Activated CD8-positive, alpha-beta T cell treated with anti-CD3 and anti-CD28 coated beads for 36 hours (primary cell): Measurements from ENCODE around the gene PROKR1. TPM values are rescaled to one million over a fixed set of nuclear protein-coding genes. Genes with fewer than 3 reads are reported as not detected.
A peak's percentile ranks its signal among the peaks of the same experiment; 100 is the strongest.

Source experiments
- ATAC-seq: fragments of 200-7000 bp; cut with Tn5 transposase; one replicate; pipeline ENCODE4 v1.10.0; 2021; ENCODE audit warnings: mild to moderate bottlenecking, moderate library complexity
- CTCF ChIA-PET: fragments of 350-600 bp; sonication (Branson Sonifier 250); formaldehyde crosslinking; loops from one replicate; lab custom pipeline; 2021; ENCODE audit warnings: antibody characterized with exemption; lab: Charles Lee
- POLR2A ChIA-PET: fragments of 350-600 bp; sonication (Branson Sonifier 250); formaldehyde crosslinking; loops from one replicate; lab custom pipeline; 2021; ENCODE audit warnings: antibody characterized with exemption; lab: Charles Lee
- DNase-seq: peaks from one replicate; pipeline ENCODE4 v3.0.0-alpha.2; 2020
- H3K27ac Mint-ChIP-seq: one replicate; pipeline ENCODE4 v1.8.0; 2021; ENCODE audit warnings: mild to moderate bottlenecking, mixed read lengths
- H3K27me3 Mint-ChIP-seq: one replicate; pipeline ENCODE4 v1.8.0; 2021; ENCODE audit warnings: mixed read lengths
- H3K36me3 Mint-ChIP-seq: one replicate; pipeline ENCODE4 v1.8.0; 2021; ENCODE audit warnings: low read depth, mixed read lengths
- H3K4me1 Mint-ChIP-seq: one replicate; pipeline ENCODE4 v1.8.0; 2021; ENCODE audit warnings: low read depth, mixed read lengths
- H3K4me3 Mint-ChIP-seq: one replicate; pipeline ENCODE4 v1.8.0; 2021; ENCODE audit warnings: mild to moderate bottlenecking, moderate library complexity, mixed read lengths
- H3K9me3 Mint-ChIP-seq: one replicate; pipeline ENCODE4 v1.8.0; 2021; ENCODE audit warnings: mixed read lengths
- CTCF ChIP-seq: fragments of 200-600 bp; IDR thresholded peaks from one replicate; pipeline ENCODE4 v1.8.0; 2022; ENCODE audit warnings: antibody characterized with exemption, mild to moderate bottlenecking
- intact Hi-C: fragments of 100-400 bp; cut with micrococcal nuclease; formaldehyde crosslinking; loops from one replicate; pipeline ENCODE4 v1.10.0; 2022
- total RNA-seq, 2 experiments: library from RNA; stranded (reverse); gene quantifications; one replicate each; pipeline ENCODE4 v1.2.3, GENCODE V29; 2021

Gene PROKR1
- total RNA-seq, 2 experiments from 2014 or later, result not detected

- peaks cover 47% of the 10 kb centered on the region for H3K4me1 Mint-ChIP-seq
- CTCF ChIA-PET, result interaction anchor here (0.6 to 3.8 kb wide), 9 partner anchors 9 to 290 kb away, joined by 3 to 15 read pairs (median 4); no protein-coding TSS in a partner anchor
- H3K27me3 Mint-ChIP-seq, result peaks cover 26% of the 10 kb centered on the region
These were observed 9.7 kb downstream of the PROKR1 start for GRCh38 chr2:68653034-68653433.

GRCh38 chr2:68653538-68653982 lies 10.2 kb downstream of the PROKR1 start:
- Mint-ChIP-seq H3K27ac (peak overlapping the region; percentile 84), H3K4me3 (peak overlapping the region; percentile 42), H3K4me1 (peaks cover 47% of the 10 kb centered on the region), H3K27me3 (peaks cover 27% of the 10 kb centered on the region), H3K36me3 (no peaks in the 10 kb centered on the region), H3K9me3 (no peaks in the 10 kb centered on the region)
- ChIA-PET POLR2A (interaction anchor here (0.8 kb wide), 1 partner anchor 67 kb away, joined by 3 read pairs; no protein-coding TSS in a partner anchor), CTCF (interaction anchor here (0.6 to 3.8 kb wide), 8 partner anchors 9 to 290 kb away, joined by 3 to 15 read pairs (median 5); no protein-coding TSS in a partner anchor)
- ATAC-seq (peak; percentile 81), DNase-seq (peak; percentile 80)
- TF ChIP-seq CTCF, result no peak
- intact Hi-C loops, result loop anchor here (5.0 kb wide), 2 partner anchors 74 to 186 kb away; partner anchors contain the start of genes APLF and FBXO48

More at GRCh38 chr2:68653034-68653433, 9.7 kb downstream of the PROKR1 start:
- POLR2A ChIA-PET, result interaction anchor here (0.8 to 0.9 kb wide), 2 partner anchors 65 to 68 kb away, joined by 3 read pairs; no protein-coding TSS in a partner anchor
- no peak for TF ChIP-seq CTCF
- no peaks in the 10 kb centered on the region for H3K36me3 Mint-ChIP-seq
- DNase-seq (peak; percentile 51), ATAC-seq (peak; percentile 24)
- no peak overlapping the region for H3K4me3 Mint-ChIP-seq
- H3K9me3 Mint-ChIP-seq, result no peaks in the 10 kb centered on the region
- peak overlapping the region; percentile 84 for H3K27ac Mint-ChIP-seq
- intact Hi-C loops, result loop anchor here (5.0 kb wide), 2 partner anchors 74 to 186 kb away; partner anchors contain the start of genes APLF and FBXO48

GRCh38 chr2:68658266-68658665 lies 14.9 kb downstream of the PROKR1 start:
- POLR2A ChIA-PET, result interaction anchor here (1.9 kb wide), 1 partner anchor 14 kb away, joined by 4 read pairs; the partner anchor contains the start of gene PROKR1
- no peaks in the 10 kb centered on the region for H3K9me3 Mint-ChIP-seq
- no peak overlapping the region for H3K27ac Mint-ChIP-seq
- no peak overlapping the region for H3K4me3 Mint-ChIP-seq
- peaks cover 38% of the 10 kb centered on the region for H3K4me1 Mint-ChIP-seq
- H3K36me3 Mint-ChIP-seq, result no peaks in the 10 kb centered on the region
- intact Hi-C loops, result no loop called here
- no peak for TF ChIP-seq CTCF
- peaks cover 28% of the 10 kb centered on the region for H3K27me3 Mint-ChIP-seq
- ATAC-seq (no peak), DNase-seq (no peak)
- CTCF ChIA-PET, result interaction anchor here (1.0 to 1.8 kb wide), 5 partner anchors 10 to 195 kb away, joined by 3 to 6 read pairs (median 4); no protein-coding TSS in a partner anchor

- DNase-seq (no peak), ATAC-seq (no peak)
- POLR2A ChIA-PET, result interaction anchor here (1.9 kb wide), 1 partner anchor 15 kb away, joined by 4 read pairs; the partner anchor contains the start of gene PROKR1
- Mint-ChIP-seq H3K27me3 (peaks cover 28% of the 10 kb centered on the region), H3K4me3 (no peak overlapping the region), H3K27ac (no peak overlapping the region), H3K4me1 (peaks cover 36% of the 10 kb centered on the region), H3K9me3 (no peaks in the 10 kb centered on the region), H3K36me3 (no peaks in the 10 kb centered on the region)
- CTCF ChIA-PET, result interaction anchor here (1.0 to 1.8 kb wide), 4 partner anchors 11 to 195 kb away, joined by 3 to 6 read pairs (median 4); no protein-coding TSS in a partner anchor
- TF ChIP-seq CTCF, result no peak
- intact Hi-C loops, result no loop called here
These were observed 15.7 kb downstream of the PROKR1 start for GRCh38 chr2:68659081-68659480.

GRCh38 chr2:68660658-68661057 lies 17.3 kb downstream of the PROKR1 start:
- ATAC-seq (no peak), DNase-seq (no peak)
- intact Hi-C loops, result no loop called here
- POLR2A ChIA-PET, result no interaction called here
- Mint-ChIP-seq H3K27me3 (peaks cover 28% of the 10 kb centered on the region), H3K4me1 (peaks cover 24% of the 10 kb centered on the region), H3K4me3 (no peak overlapping the region), H3K9me3 (no peaks in the 10 kb centered on the region), H3K36me3 (no peaks in the 10 kb centered on the region), H3K27ac (no peak overlapping the region)
- TF ChIP-seq CTCF, result no peak
- CTCF ChIA-PET, result interaction anchor here (1.2 to 1.4 kb wide), 2 partner anchors 173 to 264 kb away, joined by 3 to 5 read pairs; no protein-coding TSS in a partner anchor
